HepG2 (cell line): ENCODE measurements around the gene RABGEF1. TPM values are rescaled to one million over a fixed set of nuclear protein-coding genes. Genes with fewer than 3 reads are reported as not detected.

ENCODE experiments used
- ATAC-seq: fragments of 200-7000 bp; cut with Tn5 transposase; 3 replicates; pipeline ENCODE4 v1.9.1; 2020; ENCODE audit warnings: mild to moderate bottlenecking, moderate library complexity
- BruUV-seq: library from RNA; stranded (reverse); fragments of 400-500 nt; replicated peaks from 2 replicates; lab custom pipeline; 2021; lab: Mats Ljungman, UMichigan
- CTCF ChIA-PET: fragments of 300-600 bp; formaldehyde crosslinking; extraction: SDS; loops from one replicate; lab custom pipeline; 2021; ENCODE audit warnings: low total read pairs, inconsistent platforms, low intra/inter-chr PET ratio; lab: Yijun Ruan, JAX
- POLR2A ChIA-PET: fragments of 350-600 bp; sonication (Branson Sonifier 250); formaldehyde crosslinking; loops from one replicate; lab custom pipeline; 2020; ENCODE audit warnings: antibody characterized with exemption, inconsistent platforms; lab: Yijun Ruan, JAX
- DNase-seq: peaks from one replicate; pipeline ENCODE4 v3.0.0-alpha.2; 2015; ENCODE audit warnings: low spot score
- FAIRE-seq: peaks from 3 replicates; lab custom pipeline; 2011; peaks lifted over from hg19 to GRCh38; lab: Jason Lieb, UNC
- H2AFZ ChIP-seq: one replicate; pipeline ENCODE4 v1.6.1; 2011; ENCODE audit warnings: low read length, inconsistent platforms
- H3K27ac ChIP-seq: fragments of 300-600 bp; 3 replicates; pipeline ENCODE4 v1.8.0; 2011; ENCODE audit warnings: mixed run types, mild to moderate bottlenecking, mixed read lengths, low read length, inconsistent platforms; ENCODE audit not compliant: insufficient read depth; ENCODE audit errors: extremely low read length
- H3K27me3 ChIP-seq, 2 experiments: fragments of 200-600 bp in 1 of 2; 2 replicates in 1 of 2; 3 replicates in 1 of 2; pipeline versions ENCODE4 v1.6.0 to v1.8.0; 2011; ENCODE audit warnings: low read length in 2 of 2, mild to moderate bottlenecking in 2 of 2, moderate library complexity in 2 of 2, inconsistent platforms in 1 of 2; ENCODE audit not compliant: insufficient read depth in 2 of 2, control insufficient read depth in 1 of 2
- H3K36me3 ChIP-seq, 2 experiments: fragments of 200-600 bp in 1 of 2; replicated peaks in 1 of 2; 2 replicates in 1 of 2; 3 replicates in 1 of 2; pipeline versions ENCODE4 v1.5.1 to v1.8.0; 2011; ENCODE audit warnings: low read length in 2 of 2, inconsistent platforms in 1 of 2; ENCODE audit not compliant: insufficient read depth in 2 of 2, control insufficient read depth in 1 of 2
- H3K4me1 ChIP-seq: 2 replicates; pipeline ENCODE4 v1.5.1; 2012; ENCODE audit warnings: low read length, inconsistent platforms; ENCODE audit not compliant: insufficient read depth
- H3K4me2 ChIP-seq: 2 replicates; pipeline ENCODE4 v1.6.0; 2011; ENCODE audit warnings: low read depth, low read length, inconsistent platforms
- H3K4me3 ChIP-seq, 3 experiments: fragments of 200-600 bp in 1 of 3; sonication (generic), shearing (Covaris generic) in 1 of 3; replicated peaks in 1 of 3; 2 replicates each; pipeline ENCODE4 v1.5.1; 2011 to 2016; ENCODE audit warnings: low read length in 3 of 3, inconsistent platforms in 2 of 3, low read depth in 2 of 3, mild to moderate bottlenecking in 2 of 3, control low read depth in 1 of 3, mixed read lengths in 1 of 3; ENCODE audit not compliant: insufficient read depth in 1 of 3
- H3K79me2 ChIP-seq: one replicate; pipeline ENCODE4 v1.6.1; 2011; ENCODE audit warnings: low read length, inconsistent platforms; ENCODE audit not compliant: insufficient read depth
- H3K9ac ChIP-seq: 2 replicates; pipeline ENCODE4 v1.6.0; 2011; ENCODE audit warnings: mild to moderate bottlenecking, low read depth, low read length, inconsistent platforms; ENCODE audit not compliant: insufficient read depth
- H3K9me3 ChIP-seq: 2 replicates; pipeline ENCODE4 v1.5.1; 2012; ENCODE audit warnings: mild to moderate bottlenecking, low read length
- H4K20me1 ChIP-seq: 2 replicates; pipeline ENCODE4 v1.6.0; 2011; ENCODE audit warnings: inconsistent platforms, mild to moderate bottlenecking, low read length, moderate library complexity; ENCODE audit not compliant: insufficient read depth
- CREM ChIP-seq, 2 experiments: sonication (generic) in 1 of 2; formaldehyde crosslinking in 1 of 2; IDR thresholded peaks; 2 replicates each; pipeline versions ENCODE4 v1.4.0 to v1.6.1; 2016 to 2020; ENCODE audit warnings: antibody characterized with exemption in 1 of 2, mild to moderate bottlenecking in 1 of 2, missing genetic modification reagents in 1 of 2
- EP300 ChIP-seq, 3 experiments: sonication (generic) in 1 of 3; formaldehyde crosslinking in 1 of 3; IDR thresholded peaks; 2 replicates each; pipeline versions ENCODE4 v1.5.1 to v1.6.1; 2011 to 2020; ENCODE audit warnings: low read depth in 2 of 3, low read length in 2 of 3, borderline replicate concordance in 1 of 3, improper control_type of control experiment in 1 of 3, mild to moderate bottlenecking in 1 of 3, missing genetic modification reagents in 1 of 3, moderate library complexity in 1 of 3
- FOSL2 ChIP-seq: sonication (generic); formaldehyde crosslinking; IDR thresholded peaks from 2 replicates; pipeline ENCODE4 v1.4.0; 2020; ENCODE audit warnings: missing genetic modification reagents
- FOXJ3 ChIP-seq: sonication (generic); formaldehyde crosslinking; IDR thresholded peaks from 2 replicates; pipeline ENCODE4 v1.4.0; 2020; ENCODE audit warnings: missing genetic modification reagents, mild to moderate bottlenecking, borderline replicate concordance
- ISX ChIP-seq: sonication (generic); formaldehyde crosslinking; conservative IDR thresholded peaks from 2 replicates; pipeline ENCODE4 v1.5.0; 2020; ENCODE audit warnings: missing genetic modification reagents
- MAFF ChIP-seq: IDR thresholded peaks from 2 replicates; pipeline ENCODE4 v1.6.1; 2011; ENCODE audit warnings: low read depth, low read length, improper control_type of control experiment
- MED1 ChIP-seq: sonication (generic); formaldehyde crosslinking; IDR thresholded peaks from 2 replicates; pipeline ENCODE4 v1.4.0; 2020; ENCODE audit warnings: missing genetic modification reagents
- MLLT10 ChIP-seq: sonication (generic); formaldehyde crosslinking; IDR thresholded peaks from 2 replicates; pipeline ENCODE4 v1.4.0; 2020; ENCODE audit warnings: missing genetic modification reagents
- MTERF4 ChIP-seq: sonication (generic); formaldehyde crosslinking; IDR thresholded peaks from 2 replicates; pipeline ENCODE4 v1.8.0; 2023; ENCODE audit warnings: mild to moderate bottlenecking, missing genetic modification reagents
- TAF15 ChIP-seq: fragments of 200-400 bp; formaldehyde crosslinking; IDR thresholded peaks from one replicate; pipeline ENCODE4 v1.6.1; 2018; ENCODE audit warnings: mild to moderate bottlenecking, low read depth, low read length; ENCODE audit not compliant: poor library complexity, severe bottlenecking
- TARDBP ChIP-seq: sonication (generic); formaldehyde crosslinking; IDR thresholded peaks from 2 replicates; pipeline ENCODE4 v1.8.0; 2022; ENCODE audit warnings: mild to moderate bottlenecking, missing genetic modification reagents
- ZIK1 ChIP-seq: sonication (generic); formaldehyde crosslinking; IDR thresholded peaks from 2 replicates; pipeline ENCODE4 v1.5.0; 2020; ENCODE audit warnings: mild to moderate bottlenecking, low read depth, missing genetic modification reagents, borderline replicate concordance
- ZNF639 ChIP-seq: conservative IDR thresholded peaks from 2 replicates; pipeline ENCODE4 v1.6.1; 2018; ENCODE audit warnings: missing genetic modification reagents
- ZNF644 ChIP-seq: IDR thresholded peaks from 2 replicates; pipeline ENCODE4 v1.6.1; 2016; ENCODE audit warnings: low read depth
- ZSCAN25 ChIP-seq: sonication (generic); formaldehyde crosslinking; IDR thresholded peaks from 2 replicates; pipeline ENCODE4 v1.8.0; 2022; ENCODE audit warnings: mild to moderate bottlenecking, missing genetic modification reagents
- WGBS: methylation state at CpG from one replicate; pipeline ENCODE4 v1.1.6; 2017; ENCODE audit warnings: low lambda C conversion rate; 5-methylcytosine and 5-hydroxymethylcytosine counted together
- in situ Hi-C: cut with HindIII; loops from 2 replicates; pipeline ENCODE4 v1.10.0; 2017; ENCODE audit warnings: low pct_unique_long_range_greater_than_20kb; ENCODE audit not compliant: extremely low pct_ligation_motif_present
- intact Hi-C: fragments of 100-400 bp; cut with micrococcal nuclease; formaldehyde crosslinking; loops from one replicate; pipeline ENCODE4 v1.10.0; 2022; ENCODE audit not compliant: unreplicated experiment
- polyA plus RNA-seq, 8 experiments: library from polyadenylated mRNA; depleted of rRNA in 3 of 8; stranded (reverse) in 7 of 8; unstranded in 1 of 8; fragments of >200 nt; fragmentation: Illumina TruSeq in 4 of 8; extraction: Trizol in 4 of 8; gene quantifications; 2 replicates each; pipeline versions ENCODE4 v1.2.1 to v1.2.3, GENCODE V29; 2011 to 2016; ENCODE audit warnings: low read depth in 4 of 8, missing spikeins in 1 of 8, mixed read lengths in 1 of 8; ENCODE audit not compliant: insufficient read depth in 1 of 8
- total RNA-seq, 5 experiments: library from RNA; depleted of rRNA; stranded (reverse); fragments of >200 nt; fragmentation: Illumina TruSeq; extraction: Trizol; gene quantifications; 2 replicates each; pipeline ENCODE4 v1.2.3, GENCODE V29; 2016; ENCODE audit warnings: low read depth in 1 of 5
- TF ChIP-seq, protein P1 (sequence below): IDR thresholded peaks from 2 replicates; pipeline ENCODE4 v1.6.1; 2016
- TF ChIP-seq, protein P2 (sequence below): sonication (generic); formaldehyde crosslinking; IDR thresholded peaks from 2 replicates; pipeline ENCODE4 v1.5.0; 2020; ENCODE audit warnings: mild to moderate bottlenecking, missing genetic modification reagents

Gene RABGEF1
- total and polyA plus RNA-seq, 2 of the 13 experiments (the other 11 are each of a cell fraction or from before 2014, with no cell fraction given) = 22.7 to 35.3 TPM

- H3K9me3 ChIP-seq = no peaks in the 10 kb centered on the region
- no TSS peak for BruUV-seq
- ChIA-PET POLR2A (interaction anchor here (0.6 to 1.4 kb wide), 5 partner anchors 37 to 287 kb away, joined by 3 to 6 read pairs (median 3); partner anchors contain the start of gene RABGEF1), CTCF (no interaction called here)
- H3K27ac ChIP-seq = peak overlapping the region; percentile 54
- no peaks in the 10 kb centered on the region for H3K27me3 ChIP-seq
- H3K4me1 ChIP-seq = peaks cover 92% of the 10 kb centered on the region
- peak overlapping the region in 1 of 3 experiments; percentile 1; a peak in 1 of 6 replicates for H3K4me3 ChIP-seq
- intact Hi-C loops (no loop called here), in situ Hi-C loops (loop anchor here (5.0 kb wide), 1 partner anchor 38 kb away; the partner anchor contains the start of gene RABGEF1)
- peak overlapping the region; percentile 52 for H3K9ac ChIP-seq
- no peak overlapping the region for H2AFZ ChIP-seq
- DNase-seq = peak; percentile 55
- ATAC-seq = peak; percentile 26
- peaks cover 2 to 25% of the 10 kb centered on the region in 2 experiments for H3K36me3 ChIP-seq
- H3K79me2 ChIP-seq = peaks cover 35% of the 10 kb centered on the region
- peak overlapping the region; percentile 37 for H3K4me2 ChIP-seq
- 46% methylated on average over 5 of the region's 5 CpGs for WGBS
- no peak for FAIRE-seq
- no peaks in the 10 kb centered on the region for H4K20me1 ChIP-seq
- TF ChIP-seq, protein P1, sequence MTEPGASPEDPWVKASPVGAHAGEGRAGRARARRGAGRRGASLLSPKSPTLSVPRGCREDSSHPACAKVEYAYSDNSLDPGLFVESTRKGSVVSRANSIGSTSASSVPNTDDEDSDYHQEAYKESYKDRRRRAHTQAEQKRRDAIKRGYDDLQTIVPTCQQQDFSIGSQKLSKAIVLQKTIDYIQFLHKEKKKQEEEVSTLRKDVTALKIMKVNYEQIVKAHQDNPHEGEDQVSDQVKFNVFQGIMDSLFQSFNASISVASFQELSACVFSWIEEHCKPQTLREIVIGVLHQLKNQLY = no peak
- TF ChIP-seq ZNF644 (CRISPR knock-in tag) (no peak), FOSL2 (CRISPR knock-in tag) (0 out of 2 replicates have a peak, but pooled peaks have one; percentile 14), TARDBP (CRISPR knock-in tag) (no peak), FOXJ3 (CRISPR knock-in tag) (no peak), ZNF639 (CRISPR knock-in tag) (no peak), CREM (IDR thresholded peaks at IDR 0.05) (peak; percentile 35; the same call in 1 of the 2 replicates), CREM (CRISPR knock-in tag; IDR thresholded peaks at IDR 0.05) (no peak), ZIK1 (no peak), MLLT10 (CRISPR knock-in tag) (no peak), ZSCAN25 (no peak), TAF15 (no peak), MTERF4 (no peak), ISX (CRISPR knock-in tag) (no peak), EP300 (IDR thresholded peaks at IDR 0.05; ENCODE audit: low read depth in 2 of 2, low read length in 2 of 2) (no peak), EP300 (CRISPR knock-in tag; IDR thresholded peaks at IDR 0.05; ENCODE audit: borderline replicate concordance) (no peak), MED1 (peak; percentile 52; the same call in 1 of the 2 replicates), MAFF (no peak)
- TF ChIP-seq, protein P2, sequence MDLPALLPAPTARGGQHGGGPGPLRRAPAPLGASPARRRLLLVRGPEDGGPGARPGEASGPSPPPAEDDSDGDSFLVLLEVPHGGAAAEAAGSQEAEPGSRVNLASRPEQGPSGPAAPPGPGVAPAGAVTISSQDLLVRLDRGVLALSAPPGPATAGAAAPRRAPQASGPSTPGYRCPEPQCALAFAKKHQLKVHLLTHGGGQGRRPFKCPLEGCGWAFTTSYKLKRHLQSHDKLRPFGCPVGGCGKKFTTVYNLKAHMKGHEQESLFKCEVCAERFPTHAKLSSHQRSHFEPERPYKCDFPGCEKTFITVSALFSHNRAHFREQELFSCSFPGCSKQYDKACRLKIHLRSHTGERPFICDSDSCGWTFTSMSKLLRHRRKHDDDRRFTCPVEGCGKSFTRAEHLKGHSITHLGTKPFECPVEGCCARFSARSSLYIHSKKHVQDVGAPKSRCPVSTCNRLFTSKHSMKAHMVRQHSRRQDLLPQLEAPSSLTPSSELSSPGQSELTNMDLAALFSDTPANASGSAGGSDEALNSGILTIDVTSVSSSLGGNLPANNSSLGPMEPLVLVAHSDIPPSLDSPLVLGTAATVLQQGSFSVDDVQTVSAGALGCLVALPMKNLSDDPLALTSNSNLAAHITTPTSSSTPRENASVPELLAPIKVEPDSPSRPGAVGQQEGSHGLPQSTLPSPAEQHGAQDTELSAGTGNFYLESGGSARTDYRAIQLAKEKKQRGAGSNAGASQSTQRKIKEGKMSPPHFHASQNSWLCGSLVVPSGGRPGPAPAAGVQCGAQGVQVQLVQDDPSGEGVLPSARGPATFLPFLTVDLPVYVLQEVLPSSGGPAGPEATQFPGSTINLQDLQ = no peak
Measured at GRCh38 chr7:66779669-66780409, 39.3 kb downstream of the RABGEF1 start.
